Subcutaneous abdominal adipose tissue (tissue), 5 donors: ENCODE measurements around the gene PRH1.

Experiments used
- H3K27ac ChIP-seq: one replicate; pipeline ENCODE4 v1.7.0; 2013; ENCODE audit warnings: low read depth, mild to moderate bottlenecking, inconsistent platforms, low read length, moderate library complexity
- H3K27me3 ChIP-seq, 5 donors: one replicate each; pipeline ENCODE4 v1.7.0; 2013; ENCODE audit warnings: low read length in 5 of 5, inconsistent platforms in 1 of 5; ENCODE audit not compliant: control insufficient read depth in 5 of 5, insufficient read depth in 4 of 5
- H3K36me3 ChIP-seq, 5 donors: one replicate each; pipeline ENCODE4 v1.7.0; 2013; ENCODE audit warnings: low read length in 5 of 5; ENCODE audit not compliant: control insufficient read depth in 5 of 5, insufficient read depth in 5 of 5
- H3K4me1 ChIP-seq, 5 donors: one replicate each; pipeline ENCODE4 v1.7.0; 2013; ENCODE audit warnings: low read length in 5 of 5, mild to moderate bottlenecking in 3 of 5, moderate library complexity in 1 of 5; ENCODE audit not compliant: control insufficient read depth in 5 of 5, insufficient read depth in 5 of 5
- H3K4me3 ChIP-seq, 5 donors: one replicate each; pipeline ENCODE4 v1.7.0; 2013; ENCODE audit warnings: low read length in 5 of 5, low read depth in 1 of 5
- H3K9ac ChIP-seq, 5 donors: one replicate each; pipeline ENCODE4 v1.7.0; 2013; ENCODE audit warnings: low read length in 5 of 5, mild to moderate bottlenecking in 4 of 5, moderate library complexity in 3 of 5
- H3K9me3 ChIP-seq, 5 donors: one replicate each; pipeline ENCODE4 v1.7.0; 2013; ENCODE audit warnings: low read length in 5 of 5; ENCODE audit not compliant: control insufficient read depth in 5 of 5
- donor health status: healthy.
- donor health status: healthy.
- donor health status: healthy.
- donor health status: healthy.
- donor health status: healthy.

Gene PRH1

GRCh38 chr12:10884086-10884725 is at the start of gene PRH1:
PRH1 (minus strand) TSS chr12:10884255; CDS start chr12:10884217, 38 bp downstream.
- H3K27me3 ChIP-seq = no peaks in the 10 kb centered on the region
- H3K4me3 ChIP-seq = no peak within 1 kb of the TSS
- no peaks in the 10 kb centered on the region for H3K9me3 ChIP-seq
- peaks cover 0 to 8% (median 0%) of the 10 kb centered on the region in 5 donors for H3K4me1 ChIP-seq
- peaks cover 0 to 13% (median 9%) of the 10 kb centered on the region in 5 donors for H3K36me3 ChIP-seq
- no peak within 1 kb of the TSS for H3K27ac ChIP-seq
- H3K9ac ChIP-seq = no peak within 1 kb of the TSS

- H3K9ac ChIP-seq = no peak within 1 kb of the TSS
- no peak within 1 kb of the TSS for H3K4me3 ChIP-seq
- H3K27ac ChIP-seq = no peak within 1 kb of the TSS
- H3K27me3 ChIP-seq = no peaks in the 10 kb centered on the region
- no peaks in the 10 kb centered on the region for H3K9me3 ChIP-seq
- H3K36me3 ChIP-seq = peaks cover 0 to 2% (median 0%) of the 10 kb centered on the region in 5 donors
- no peaks in the 10 kb centered on the region for H3K4me1 ChIP-seq
These were observed 44.8 kb upstream of the PRH1 start, which contains the start of gene PRH2 for GRCh38 chr12:10928746-10929286. PRH2 (plus strand) TSS chr12:10929236; CDS start chr12:10929274, 38 bp downstream.

DNA sequence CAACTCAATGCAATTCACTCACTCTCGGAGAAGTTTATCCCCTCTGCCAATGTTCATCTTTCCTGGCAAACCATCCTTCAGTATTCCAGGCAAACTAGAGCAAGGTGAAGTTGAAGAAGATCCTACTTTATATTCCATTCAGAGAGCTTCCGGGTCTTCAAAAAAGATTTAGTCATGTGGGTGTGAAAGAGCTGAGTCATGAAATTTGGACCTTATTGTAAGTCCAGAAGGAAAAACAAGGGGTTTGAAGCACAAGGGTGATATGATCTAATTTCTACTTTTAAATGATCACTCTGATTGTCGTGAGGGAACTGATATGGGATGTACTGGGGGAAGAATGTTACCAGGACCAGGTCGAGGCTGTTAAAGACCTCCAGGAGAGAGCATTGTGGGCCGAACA is 42.2 kb upstream of the PRH1 start:
- Histone ChIP-seq H3K9me3 (no peaks in the 10 kb centered on the region), H3K27ac (no peak overlapping the region), H3K27me3 (no peaks in the 10 kb centered on the region), H3K4me1 (no peaks in the 10 kb centered on the region), H3K9ac (no peak overlapping the region), H3K36me3 (peaks cover 0 to 2% (median 0%) of the 10 kb centered on the region in 5 donors), H3K4me3 (no peak overlapping the region)

- Histone ChIP-seq H3K27me3 (no peaks in the 10 kb centered on the region), H3K9me3 (no peaks in the 10 kb centered on the region), H3K9ac (no peak overlapping the region), H3K27ac (no peak overlapping the region), H3K36me3 (no peaks in the 10 kb centered on the region), H3K4me3 (no peak overlapping the region), H3K4me1 (no peaks in the 10 kb centered on the region)
These were observed 35.8 kb upstream of the PRH1 start for GRCh38 chr12:10919809-10920208.

DNA sequence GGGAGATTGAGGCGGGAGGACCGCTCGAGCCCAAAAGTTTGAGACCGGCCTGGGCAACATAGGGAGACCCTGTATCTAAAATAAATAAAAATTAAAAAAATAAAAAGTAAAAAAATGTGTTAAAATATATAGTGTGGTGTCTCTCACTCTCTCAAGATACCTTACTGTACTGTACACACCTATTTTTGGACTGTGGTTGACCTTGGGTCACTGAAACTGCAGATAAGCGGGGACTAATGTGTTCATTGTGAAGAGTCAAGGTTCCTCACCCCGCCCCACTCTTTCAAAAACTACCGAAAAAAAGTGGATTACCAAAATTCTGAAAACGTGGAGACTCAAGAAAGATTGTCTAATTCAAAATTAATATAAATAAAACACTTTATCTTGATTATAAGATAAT is 26.3 kb upstream of the PRH1 start:
- peaks cover 0 to 4% (median 3%) of the 10 kb centered on the region in 5 donors for H3K9me3 ChIP-seq
- H3K4me3 ChIP-seq = no peak overlapping the region
- H3K4me1 ChIP-seq = no peaks in the 10 kb centered on the region
- H3K9ac ChIP-seq = no peak overlapping the region
- peaks cover 0 to 10% (median 0%) of the 10 kb centered on the region in 5 donors for H3K36me3 ChIP-seq
- no peaks in the 10 kb centered on the region for H3K27me3 ChIP-seq
- no peak overlapping the region for H3K27ac ChIP-seq

DNA sequence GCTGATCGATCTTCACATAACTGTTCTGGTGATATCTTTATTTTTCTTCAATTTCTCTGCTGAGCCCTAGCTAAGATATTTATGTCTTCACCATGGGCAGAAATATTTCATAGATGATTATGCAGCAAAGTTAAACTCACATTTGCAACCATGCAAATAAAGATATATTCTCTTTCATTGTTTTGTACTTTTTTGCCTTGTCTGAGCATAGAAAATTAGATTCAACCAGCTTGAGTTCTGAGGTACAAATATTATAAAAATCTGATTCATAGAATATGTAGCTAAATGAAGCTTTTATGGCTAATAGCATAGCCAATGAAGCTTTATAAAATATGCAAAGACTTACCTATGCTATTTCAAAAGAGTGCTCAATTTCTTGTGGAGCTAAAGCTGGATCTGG is 25.4 kb upstream of the PRH1 start, which contains the start of gene TAS2R13:
Gene TAS2R13 (minus strand): TSS at position 101 of the 400 bp plus-strand sequence. CDS start 264 bp downstream, outside the sequence.
- H3K9me3 ChIP-seq = peaks cover 5 to 12% (median 11%) of the 10 kb centered on the region in 5 donors
- H3K36me3 ChIP-seq = peaks cover 0 to 10% (median 0%) of the 10 kb centered on the region in 5 donors
- no peak within 1 kb of the TSS for H3K4me3 ChIP-seq
- H3K9ac ChIP-seq = no peak within 1 kb of the TSS
- no peaks in the 10 kb centered on the region for H3K4me1 ChIP-seq
- no peak within 1 kb of the TSS for H3K27ac ChIP-seq
- H3K27me3 ChIP-seq = no peaks in the 10 kb centered on the region

- Histone ChIP-seq H3K9ac (no peak overlapping the region), H3K36me3 (peaks cover 0 to 5% (median 0%) of the 10 kb centered on the region in 5 donors), H3K27ac (no peak overlapping the region), H3K4me3 (no peak overlapping the region), H3K9me3 (peaks cover 7 to 34% (median 31%) of the 10 kb centered on the region in 5 donors), H3K4me1 (no peaks in the 10 kb centered on the region), H3K27me3 (no peaks in the 10 kb centered on the region)
These were observed 20.6 kb upstream of the PRH1 start for GRCh38 chr12:10904686-10905085.

GRCh38 chr12:10901427-10901826 is 17.4 kb upstream of the PRH1 start:
- Histone ChIP-seq H3K27me3 (no peaks in the 10 kb centered on the region), H3K9me3 (peaks cover 7 to 31% (median 30%) of the 10 kb centered on the region in 5 donors), H3K27ac (no peak overlapping the region), H3K36me3 (peaks cover 0 to 5% (median 0%) of the 10 kb centered on the region in 5 donors), H3K4me1 (no peaks in the 10 kb centered on the region), H3K9ac (no peak overlapping the region), H3K4me3 (peak overlapping the region in 1 of 5 donors; percentile 3)

DNA sequence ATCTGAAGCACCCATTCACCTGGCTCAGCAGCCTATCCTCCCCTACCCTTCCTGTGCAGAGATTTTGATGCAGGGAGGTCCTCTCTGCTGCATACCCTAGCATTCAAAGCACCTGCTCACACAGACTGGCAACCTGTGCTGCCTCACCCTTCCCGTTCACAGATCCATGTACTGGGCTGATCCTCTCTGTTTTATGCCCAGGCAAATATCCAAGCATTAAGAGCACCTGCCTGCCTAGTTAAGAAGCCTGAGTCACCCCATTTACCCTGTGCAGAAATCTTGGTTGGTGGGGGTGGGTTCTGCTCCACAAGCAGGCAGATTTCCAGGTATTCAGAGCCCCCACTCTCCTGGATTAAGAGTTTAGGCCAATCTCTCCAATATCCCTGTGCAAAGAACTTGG is 16.9 kb upstream of the PRH1 start:
- Histone ChIP-seq H3K4me1 (no peaks in the 10 kb centered on the region), H3K4me3 (peak overlapping the region in 1 of 5 donors; percentile 3), H3K27ac (no peak overlapping the region), H3K36me3 (peaks cover 0 to 5% (median 0%) of the 10 kb centered on the region in 5 donors), H3K27me3 (no peaks in the 10 kb centered on the region), H3K9ac (no peak overlapping the region), H3K9me3 (peaks cover 7 to 31% (median 28%) of the 10 kb centered on the region in 5 donors)

DNA sequence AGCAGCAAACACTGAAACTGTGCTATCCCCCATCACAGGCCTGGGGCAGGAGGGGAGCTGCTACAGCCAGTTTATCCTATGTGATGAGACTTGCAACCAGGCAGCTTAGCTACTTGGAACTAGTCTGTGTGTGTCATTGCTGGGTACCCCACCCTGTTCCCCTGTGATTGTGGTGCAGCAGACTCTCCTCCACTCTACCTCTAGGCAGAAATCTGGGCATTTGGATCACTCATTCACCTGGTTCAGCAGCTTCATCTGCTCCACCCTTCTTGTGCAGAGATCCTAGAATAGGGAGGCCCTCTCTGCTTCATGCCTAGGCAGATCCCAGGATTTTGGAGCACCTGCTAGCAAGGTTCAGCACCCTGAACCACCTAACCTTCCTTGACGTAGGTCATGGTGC is 16.5 kb upstream of the PRH1 start:
- Histone ChIP-seq H3K4me3 (no peak overlapping the region), H3K4me1 (no peaks in the 10 kb centered on the region), H3K36me3 (peaks cover 0 to 5% (median 0%) of the 10 kb centered on the region in 5 donors), H3K27me3 (no peaks in the 10 kb centered on the region), H3K27ac (no peak overlapping the region), H3K9me3 (peaks cover 7 to 30% (median 28%) of the 10 kb centered on the region in 5 donors), H3K9ac (no peak overlapping the region)
